Uterus (tissue), 4 donors: ENCODE results near the gene APP. TPM values are rescaled to one million over a fixed set of nuclear protein-coding genes. Genes with fewer than 3 reads are reported as not detected.

Experiments
- DNase-seq, 2 donors: peaks; one replicate each; pipeline ENCODE4 v3.0.0-alpha.2; 2019 to 2020
- H3K27ac ChIP-seq, 2 donors: fragments of 200-600 bp; sonication (generic); 1 replicate in 1 of 2; 2 replicates in 1 of 2; pipeline ENCODE4 v1.5.1; 2016 to 2018
- H3K27me3 ChIP-seq, 2 donors: fragments of 200-600 bp; sonication (generic); one replicate each; pipeline ENCODE4 v1.5.1; 2018 to 2019; ENCODE audit warnings: control low read depth in 1 of 2
- H3K36me3 ChIP-seq, 2 donors: fragments of 200-600 bp; sonication (generic); one replicate each; pipeline ENCODE4 v1.5.1; 2019; ENCODE audit warnings: control low read depth in 1 of 2
- H3K4me1 ChIP-seq, 2 donors: fragments of 200-600 bp; sonication (generic); one replicate each; pipeline ENCODE4 v1.5.1; 2018 to 2019; ENCODE audit warnings: control low read depth in 1 of 2
- H3K4me3 ChIP-seq, 2 donors: fragments of 200-600 bp; sonication (generic); 1 replicate in 1 of 2; 2 replicates in 1 of 2; pipeline ENCODE4 v1.5.1; 2018 to 2019; ENCODE audit warnings: mild to moderate bottlenecking in 1 of 2
- H3K9me3 ChIP-seq, 2 donors: fragments of 200-600 bp; sonication (generic); one replicate each; pipeline ENCODE4 v1.5.1; 2019; ENCODE audit warnings: control low read depth in 1 of 2
- CTCF ChIP-seq, 4 experiments: fragments of 200-600 bp in 2 of 4; fragments of 450-650 bp in 2 of 4; sonication (generic) in 2 of 4; IDR thresholded peaks; one replicate each; pipeline ENCODE4 v1.5.1; 2016 to 2019; ENCODE audit warnings: antibody characterized with exemption in 4 of 4, mild to moderate bottlenecking in 2 of 4, moderate library complexity in 1 of 4
- POLR2A ChIP-seq, 2 donors: fragments of 450-650 bp; IDR thresholded peaks; one replicate each; pipeline ENCODE4 v1.6.1; 2016; ENCODE audit warnings: antibody characterized with exemption in 2 of 2, mild to moderate bottlenecking in 1 of 2, moderate library complexity in 1 of 2
- intact Hi-C: fragments of 100-400 bp; cut with DNase I; formaldehyde crosslinking; loops from one replicate; pipeline ENCODE4 v1.15.1; 2023; ENCODE audit warnings: low total_unique reads
- total RNA-seq, 4 donors: library from RNA; depleted of rRNA in 3 of 4; stranded (reverse); fragments of >200 nt in 3 of 4; gene quantifications; one replicate each; pipeline versions ENCODE4 v1.1.0 to v1.2.4, GENCODE V29; 2014 to 2023
- donor health status: DM: yes; HTN: yes; CAD: no.

The APP gene
- total RNA-seq, 4 donors from 2014 or later = 212 to 537 (median 430) TPM

DNA sequence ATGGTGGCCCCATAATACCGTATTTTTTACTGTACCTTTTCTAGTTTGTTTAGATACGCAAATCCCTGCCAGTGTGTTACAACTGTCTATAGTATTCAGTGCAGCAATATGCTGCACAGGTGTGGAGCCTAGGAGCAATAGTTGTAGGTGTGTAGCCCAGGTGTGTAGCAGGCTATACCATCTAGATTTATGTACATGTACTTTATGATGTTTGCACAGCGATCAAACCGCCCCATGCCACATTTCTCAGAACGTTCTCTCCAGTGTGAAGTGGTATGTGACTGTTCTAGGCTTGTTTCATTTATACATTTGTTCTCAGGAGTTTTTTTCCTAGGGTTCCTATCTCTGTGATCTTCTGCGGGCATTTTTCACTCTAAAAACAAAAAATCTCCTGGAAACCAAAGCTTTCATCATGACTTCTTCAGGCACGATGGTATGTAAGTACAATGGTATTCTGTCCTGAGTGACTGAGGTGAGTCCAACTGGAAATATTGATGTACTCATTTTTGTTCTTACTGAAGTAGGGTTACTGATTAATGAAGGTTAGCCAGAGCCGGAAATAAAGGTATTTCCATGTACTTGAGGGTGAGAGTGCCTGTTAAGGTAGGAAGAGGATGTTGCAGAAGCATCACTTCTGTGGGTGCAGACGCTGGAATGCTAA lies 282.8 kb downstream of the APP start:
- TF ChIP-seq CTCF (IDR thresholded peaks at IDR 0.05) = no peak
- TF ChIP-seq POLR2A (IDR thresholded peaks at IDR 0.05) = no peak
- no peak for DNase-seq
- H3K4me3 ChIP-seq = no peak overlapping the region
- no peaks in the 10 kb centered on the region for H3K27me3 ChIP-seq
- no peak overlapping the region for H3K27ac ChIP-seq
- H3K4me1 ChIP-seq = no peaks in the 10 kb centered on the region
- intact Hi-C loops = loop anchor here (10.0 kb wide), 1 partner anchor 827 kb away; no protein-coding TSS in a partner anchor
- H3K36me3 ChIP-seq = no peaks in the 10 kb centered on the region
- no peaks in the 10 kb centered on the region for H3K9me3 ChIP-seq

DNA sequence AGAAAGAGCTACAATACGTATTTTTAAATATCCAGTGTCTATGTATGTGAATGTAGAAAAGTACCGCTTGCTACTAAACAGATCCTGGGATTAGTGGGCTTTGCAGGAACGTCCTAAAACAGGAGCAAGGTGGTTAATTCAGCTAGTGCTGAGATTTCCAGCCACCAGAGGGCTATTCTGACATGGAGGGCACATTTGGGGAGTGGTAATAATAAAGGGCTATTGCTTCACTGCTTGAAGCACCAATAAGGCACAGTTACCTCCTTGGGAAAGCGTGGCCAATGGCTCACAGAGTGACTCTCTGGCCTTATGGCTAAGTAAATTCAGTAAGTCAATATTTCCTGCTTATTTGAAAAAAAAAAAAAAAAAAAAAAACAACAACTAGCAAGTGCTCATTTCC lies 283.4 kb downstream of the APP start:
- Histone ChIP-seq H3K36me3 (no peaks in the 10 kb centered on the region), H3K4me1 (no peaks in the 10 kb centered on the region), H3K4me3 (no peak overlapping the region), H3K27ac (no peak overlapping the region), H3K27me3 (no peaks in the 10 kb centered on the region), H3K9me3 (no peaks in the 10 kb centered on the region)
- no peak for DNase-seq
- no peak for TF ChIP-seq POLR2A (IDR thresholded peaks at IDR 0.05)
- TF ChIP-seq CTCF (IDR thresholded peaks at IDR 0.05) = no peak
- intact Hi-C loops = loop anchor here (10.0 kb wide), 1 partner anchor 828 kb away; no protein-coding TSS in a partner anchor

DNA sequence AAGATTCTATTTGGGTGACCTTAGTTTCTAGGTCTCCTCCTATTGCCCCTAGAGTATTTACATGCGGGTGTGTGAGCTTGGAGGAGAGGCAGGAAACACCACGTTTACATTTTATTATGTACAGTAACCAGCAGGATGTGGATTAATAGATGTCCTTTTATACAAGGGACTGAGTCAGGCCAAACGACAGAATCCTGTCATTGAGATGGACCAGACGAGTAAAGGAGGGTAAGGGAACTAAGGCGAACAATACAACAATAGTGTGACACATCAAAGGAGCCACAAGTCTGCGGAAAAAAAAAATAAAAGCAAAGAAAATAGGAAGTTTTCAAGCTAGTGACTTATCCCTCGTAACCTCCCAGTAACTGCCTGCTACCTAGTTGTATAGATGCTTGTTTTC lies 284.7 kb downstream of the APP start:
- no peak overlapping the region for H3K27ac ChIP-seq
- no peaks in the 10 kb centered on the region for H3K36me3 ChIP-seq
- no peaks in the 10 kb centered on the region for H3K9me3 ChIP-seq
- no peaks in the 10 kb centered on the region for H3K4me1 ChIP-seq
- no peaks in the 10 kb centered on the region for H3K27me3 ChIP-seq
- intact Hi-C loops = loop anchor here (10.0 kb wide), 1 partner anchor 829 kb away; no protein-coding TSS in a partner anchor
- DNase-seq = no peak
- no peak overlapping the region for H3K4me3 ChIP-seq
- TF ChIP-seq CTCF (IDR thresholded peaks at IDR 0.05) = no peak
- no peak for TF ChIP-seq POLR2A (IDR thresholded peaks at IDR 0.05)

- intact Hi-C loops = loop anchor here (10.0 kb wide), 1 partner anchor 829 kb away; no protein-coding TSS in a partner anchor
- Histone ChIP-seq H3K27ac (no peak overlapping the region), H3K36me3 (no peaks in the 10 kb centered on the region)
Measured at GRCh38 chr21:25885405-25885804, 285.2 kb downstream of the APP start.

More at GRCh38 chr21:25885405-25885804, 285.2 kb downstream of the APP start:
- H3K9me3 ChIP-seq = no peaks in the 10 kb centered on the region
- TF ChIP-seq POLR2A (IDR thresholded peaks at IDR 0.05) = no peak
- TF ChIP-seq CTCF (IDR thresholded peaks at IDR 0.05) = no peak
- no peak for DNase-seq
- H3K4me1 ChIP-seq = no peaks in the 10 kb centered on the region
- no peak overlapping the region for H3K4me3 ChIP-seq
- H3K27me3 ChIP-seq = no peaks in the 10 kb centered on the region
